Measurements from ENCODE around the gene SPTLC2.
"Not testable (repeated sequence)": the region's sequence is repeated elsewhere in the genome, so short reads cannot be mapped to it uniquely, and the experiment has no call there.

Gene SPTLC2, protein sequence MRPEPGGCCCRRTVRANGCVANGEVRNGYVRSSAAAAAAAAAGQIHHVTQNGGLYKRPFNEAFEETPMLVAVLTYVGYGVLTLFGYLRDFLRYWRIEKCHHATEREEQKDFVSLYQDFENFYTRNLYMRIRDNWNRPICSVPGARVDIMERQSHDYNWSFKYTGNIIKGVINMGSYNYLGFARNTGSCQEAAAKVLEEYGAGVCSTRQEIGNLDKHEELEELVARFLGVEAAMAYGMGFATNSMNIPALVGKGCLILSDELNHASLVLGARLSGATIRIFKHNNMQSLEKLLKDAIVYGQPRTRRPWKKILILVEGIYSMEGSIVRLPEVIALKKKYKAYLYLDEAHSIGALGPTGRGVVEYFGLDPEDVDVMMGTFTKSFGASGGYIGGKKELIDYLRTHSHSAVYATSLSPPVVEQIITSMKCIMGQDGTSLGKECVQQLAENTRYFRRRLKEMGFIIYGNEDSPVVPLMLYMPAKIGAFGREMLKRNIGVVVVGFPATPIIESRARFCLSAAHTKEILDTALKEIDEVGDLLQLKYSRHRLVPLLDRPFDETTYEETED

DNA sequence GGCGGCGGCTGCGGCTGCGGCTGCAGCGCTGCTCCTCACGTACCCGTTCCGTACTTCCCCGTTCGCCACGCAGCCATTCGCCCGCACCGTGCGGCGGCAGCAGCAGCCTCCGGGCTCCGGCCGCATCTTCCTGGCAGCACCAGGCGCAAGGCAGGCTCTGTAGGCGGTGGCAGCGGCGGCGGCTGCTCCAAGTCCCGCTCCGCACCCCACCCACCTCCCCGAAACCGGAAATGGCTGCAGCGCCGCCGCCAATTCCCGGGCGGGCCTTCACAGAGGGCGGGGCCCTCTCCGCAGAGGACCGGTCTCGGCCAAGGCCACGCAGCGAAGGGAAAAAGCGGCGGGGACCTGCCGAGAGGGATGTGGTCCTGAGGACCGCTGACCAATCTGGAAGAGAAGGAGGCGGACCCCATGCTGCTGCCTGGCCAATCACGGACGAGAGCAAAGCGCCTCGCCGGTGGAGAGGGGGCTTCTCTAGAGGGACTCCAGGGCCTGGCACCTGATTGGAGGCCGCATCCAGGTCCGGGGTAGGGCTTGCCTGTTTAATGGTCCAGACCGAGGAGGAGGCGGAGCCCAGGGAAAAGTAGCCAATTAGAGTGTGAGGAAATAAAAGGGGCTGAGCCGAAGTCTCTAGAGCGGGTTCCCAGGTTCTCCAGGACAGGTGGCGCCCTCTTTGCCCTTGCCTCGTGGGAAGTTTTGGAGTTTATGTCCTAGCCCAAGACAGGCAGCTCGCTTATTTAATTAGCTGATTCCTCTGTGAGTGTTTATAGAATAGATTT, at the start of gene SPTLC2:
SPTLC2 (minus strand) TSS at position 184 of the 776 bp plus-strand sequence; CDS start at position 126, 58 bp downstream.
- Histone ChIP-seq H3K4me3 (ENCODE audit: low read depth, low read length) (peak within 1 kb of the TSS; percentile 94), H3K27ac (ENCODE audit: low read depth, low read length) (peak within 1 kb of the TSS; percentile 45; the same call in 1 of the 2 replicates), H3K4me1 (ENCODE audit: control insufficient read depth, insufficient read depth, low read length) (peaks cover 22% of the 10 kb centered on the region), H3K27me3 (ENCODE audit: control insufficient read depth, insufficient read depth, low read length) (no peaks in the 10 kb centered on the region), H3K9me3 (ENCODE audit: control insufficient read depth, insufficient read depth, low read depth, low read length) (no peaks in the 10 kb centered on the region), H3K36me3 (ENCODE audit: control insufficient read depth, insufficient read depth, low read length) (no peaks in the 10 kb centered on the region), H3K9ac (ENCODE audit: low read length) (peak within 1 kb of the TSS; percentile 79)

DNA sequence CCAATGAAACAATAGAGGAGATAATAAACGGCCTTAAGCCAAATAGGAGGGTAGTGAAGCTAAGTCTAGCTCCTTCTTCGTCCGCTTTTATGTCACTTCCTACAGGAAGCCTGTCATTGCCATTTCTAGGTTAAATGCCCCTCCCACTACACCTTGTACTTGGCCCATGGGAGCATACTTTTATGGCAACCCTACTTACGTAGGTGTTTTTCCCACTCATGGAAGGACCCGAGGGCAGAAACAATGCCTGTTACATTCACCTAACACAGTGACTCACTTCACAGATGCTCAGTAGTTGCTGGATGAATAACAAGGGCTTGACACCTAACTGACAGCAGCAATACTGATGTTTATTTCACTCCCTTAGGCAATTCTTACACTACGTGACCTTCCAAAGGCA, 46.9 kb upstream of the SPTLC2 start:
- Histone ChIP-seq H3K27me3 (ENCODE audit: control insufficient read depth, insufficient read depth, low read length) (no peaks in the 10 kb centered on the region), H3K27ac (ENCODE audit: low read depth, low read length) (no peak overlapping the region; the same call in 1 of the 2 replicates), H3K9me3 (ENCODE audit: control insufficient read depth, insufficient read depth, low read depth, low read length) (no peaks in the 10 kb centered on the region), H3K4me3 (ENCODE audit: low read depth, low read length) (no peak overlapping the region), H3K36me3 (ENCODE audit: control insufficient read depth, insufficient read depth, low read length) (no peaks in the 10 kb centered on the region), H3K4me1 (ENCODE audit: control insufficient read depth, insufficient read depth, low read length) (peaks cover 36% of the 10 kb centered on the region), H3K9ac (ENCODE audit: low read length) (no peak overlapping the region)

DNA sequence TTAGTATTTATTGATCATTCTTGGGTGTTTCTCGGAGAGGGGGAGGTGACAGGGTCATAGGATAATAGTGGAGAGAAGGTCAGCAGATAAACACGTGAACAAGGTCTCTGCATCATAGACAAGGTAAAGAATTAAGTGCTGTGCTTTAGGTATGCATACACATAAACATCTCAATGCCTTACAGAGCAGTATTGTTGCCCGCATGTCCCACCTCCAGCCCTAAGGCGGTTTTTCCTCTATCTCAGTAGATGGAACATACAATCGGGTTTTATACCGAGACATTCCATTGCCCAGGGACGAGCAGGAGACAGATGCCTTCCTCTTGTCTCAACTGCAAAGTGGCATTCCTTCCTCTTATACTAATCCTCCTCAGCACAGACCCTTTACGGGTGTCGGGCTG, 45.1 kb upstream of the SPTLC2 start:
- H3K9ac ChIP-seq (ENCODE audit: low read length); H3K27me3 ChIP-seq (ENCODE audit: control insufficient read depth, insufficient read depth, low read length); H3K9me3 ChIP-seq (ENCODE audit: control insufficient read depth, insufficient read depth, low read depth, low read length); H3K36me3 ChIP-seq (ENCODE audit: control insufficient read depth, insufficient read depth, low read length); H3K4me3 ChIP-seq (ENCODE audit: low read depth, low read length): not testable (repeated sequence)
- Histone ChIP-seq H3K4me1 (ENCODE audit: control insufficient read depth, insufficient read depth, low read length) (peaks cover 33% of the 10 kb centered on the region), H3K27ac (ENCODE audit: low read depth, low read length) (peak overlapping the region; percentile 75; the same call in 1 of the 2 replicates)

DNA sequence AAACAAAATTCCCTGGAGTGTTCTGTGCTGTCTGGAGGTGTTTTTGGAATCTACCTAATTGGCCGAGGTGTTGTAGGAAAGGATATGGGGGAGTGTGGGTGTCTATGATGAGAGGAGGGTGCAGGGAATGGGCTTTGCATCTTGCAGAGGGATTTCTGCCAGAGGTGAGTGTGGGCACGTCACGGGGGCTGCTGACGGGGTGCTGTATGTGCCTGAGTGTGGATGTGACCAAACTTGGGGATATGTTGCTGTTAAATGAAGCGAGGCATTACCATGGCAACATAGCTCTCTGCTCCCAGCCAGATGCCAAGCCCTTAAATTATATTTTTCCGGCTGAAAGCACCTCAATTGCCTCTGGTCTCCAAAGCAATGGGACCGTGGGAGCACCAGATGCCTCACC, 44.3 kb upstream of the SPTLC2 start:
- Histone ChIP-seq H3K36me3 (ENCODE audit: control insufficient read depth, insufficient read depth, low read length) (no peaks in the 10 kb centered on the region), H3K9me3 (ENCODE audit: control insufficient read depth, insufficient read depth, low read depth, low read length) (no peaks in the 10 kb centered on the region), H3K27me3 (ENCODE audit: control insufficient read depth, insufficient read depth, low read length) (no peaks in the 10 kb centered on the region), H3K27ac (ENCODE audit: low read depth, low read length) (peak overlapping the region; percentile 75; the same call in 1 of the 2 replicates), H3K4me1 (ENCODE audit: control insufficient read depth, insufficient read depth, low read length) (peaks cover 33% of the 10 kb centered on the region), H3K4me3 (ENCODE audit: low read depth, low read length) (no peak overlapping the region), H3K9ac (ENCODE audit: low read length) (peak overlapping the region; percentile 56)

DNA sequence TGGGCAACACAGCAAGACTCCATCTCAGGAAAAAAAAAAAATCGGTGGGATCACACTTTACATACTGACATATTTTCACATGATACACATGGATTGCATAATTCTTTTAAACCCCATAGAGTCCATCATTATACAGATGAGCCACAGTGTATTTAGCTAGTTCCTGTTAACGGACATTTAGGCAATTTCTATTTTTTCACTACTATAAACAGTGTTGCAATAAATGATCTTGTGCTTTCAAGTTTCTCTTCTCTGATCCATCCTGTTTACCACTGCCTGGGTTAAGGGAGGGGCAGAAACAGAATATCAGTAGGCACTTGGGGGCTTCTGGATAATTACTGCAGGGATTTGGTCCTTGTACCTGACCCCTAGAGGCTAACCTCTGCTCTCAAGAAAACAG, 43.4 kb upstream of the SPTLC2 start:
- Histone ChIP-seq H3K4me3 (ENCODE audit: low read depth, low read length) (no peak overlapping the region), H3K27me3 (ENCODE audit: control insufficient read depth, insufficient read depth, low read length) (no peaks in the 10 kb centered on the region), H3K9ac (ENCODE audit: low read length) (no peak overlapping the region), H3K4me1 (ENCODE audit: control insufficient read depth, insufficient read depth, low read length) (peaks cover 36% of the 10 kb centered on the region), H3K9me3 (ENCODE audit: control insufficient read depth, insufficient read depth, low read depth, low read length) (no peaks in the 10 kb centered on the region), H3K36me3 (ENCODE audit: control insufficient read depth, insufficient read depth, low read length) (no peaks in the 10 kb centered on the region), H3K27ac (ENCODE audit: low read depth, low read length) (no peak overlapping the region)

DNA sequence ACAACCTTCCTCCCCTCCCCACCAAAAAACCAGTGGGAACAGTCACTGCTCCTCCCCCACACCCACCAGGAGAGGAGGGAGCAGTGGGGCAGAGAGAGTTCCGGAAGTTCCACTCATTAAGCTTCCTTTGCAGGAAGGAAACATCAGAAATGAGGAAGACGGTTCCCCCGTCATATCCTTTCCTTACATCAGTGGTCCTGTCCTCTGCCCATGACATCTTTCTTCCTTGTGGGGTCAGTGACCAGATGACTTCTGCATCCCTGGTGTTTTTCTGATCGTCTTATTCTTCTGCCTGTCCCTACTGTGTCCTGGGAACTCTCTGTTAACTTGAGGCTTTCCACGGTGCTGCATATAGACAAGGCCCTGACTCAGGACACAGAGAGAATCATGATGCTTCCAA, 40.8 kb upstream of the SPTLC2 start:
- H3K27me3 ChIP-seq (ENCODE audit: control insufficient read depth, insufficient read depth, low read length), result no peaks in the 10 kb centered on the region
- no peaks in the 10 kb centered on the region for H3K36me3 ChIP-seq (ENCODE audit: control insufficient read depth, insufficient read depth, low read length)
- peaks cover 29% of the 10 kb centered on the region for H3K4me1 ChIP-seq (ENCODE audit: control insufficient read depth, insufficient read depth, low read length)
- H3K9ac ChIP-seq (ENCODE audit: low read length), result no peak overlapping the region
- no peak overlapping the region for H3K4me3 ChIP-seq (ENCODE audit: low read depth, low read length)
- H3K9me3 ChIP-seq (ENCODE audit: control insufficient read depth, insufficient read depth, low read depth, low read length), result no peaks in the 10 kb centered on the region
- no peak overlapping the region for H3K27ac ChIP-seq (ENCODE audit: low read depth, low read length)

DNA sequence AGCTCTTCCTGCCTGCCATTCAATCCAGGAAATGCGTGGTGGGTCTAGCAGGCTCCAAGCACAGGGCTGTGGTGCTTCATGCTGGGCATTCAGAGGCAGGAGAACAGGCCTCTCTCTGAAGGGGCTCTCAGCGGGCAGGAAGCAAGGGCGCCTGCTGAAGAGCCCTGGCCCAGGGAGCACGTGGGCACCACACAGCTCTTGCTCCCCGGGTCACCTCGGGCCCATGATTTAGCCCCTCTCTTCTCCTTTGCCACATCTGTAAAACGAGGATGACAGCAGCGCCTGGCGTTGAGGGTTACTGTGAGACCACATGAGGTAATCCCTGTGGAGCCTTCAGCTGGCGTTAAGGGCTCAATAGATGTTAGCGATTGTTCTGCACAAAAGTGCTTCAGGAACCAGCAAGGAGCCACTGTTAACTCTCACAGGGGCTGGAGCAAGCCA, 37.6 kb upstream of the SPTLC2 start:
- no peak overlapping the region for H3K9ac ChIP-seq (ENCODE audit: low read length)
- H3K36me3 ChIP-seq (ENCODE audit: control insufficient read depth, insufficient read depth, low read length), result no peaks in the 10 kb centered on the region
- H3K9me3 ChIP-seq (ENCODE audit: control insufficient read depth, insufficient read depth, low read depth, low read length), result no peaks in the 10 kb centered on the region
- no peaks in the 10 kb centered on the region for H3K27me3 ChIP-seq (ENCODE audit: control insufficient read depth, insufficient read depth, low read length)
- no peak overlapping the region for H3K27ac ChIP-seq (ENCODE audit: low read depth, low read length)
- no peak overlapping the region for H3K4me3 ChIP-seq (ENCODE audit: low read depth, low read length)
- peaks cover 17% of the 10 kb centered on the region; the same call in 1 of the 2 replicates for H3K4me1 ChIP-seq (ENCODE audit: control insufficient read depth, insufficient read depth, low read length)

DNA sequence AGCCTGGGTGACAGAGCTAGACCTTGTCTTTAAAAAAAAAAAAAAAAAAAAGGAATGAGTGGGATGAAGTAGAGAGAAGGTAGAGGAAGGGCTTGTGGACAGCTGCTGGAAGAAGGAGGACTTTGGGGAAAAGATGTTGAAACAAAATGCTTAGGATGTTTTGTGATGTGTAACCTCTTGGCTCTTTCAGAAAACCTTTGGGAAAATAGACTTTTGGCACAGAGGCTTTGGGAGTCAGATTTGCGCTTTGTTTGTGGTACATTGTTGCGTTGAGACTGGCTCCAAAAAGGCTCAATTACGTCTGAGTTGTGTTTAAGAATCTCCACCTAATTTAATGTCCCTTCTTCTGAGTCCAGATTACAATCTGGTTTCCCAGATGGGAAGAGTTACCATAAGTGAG, 32.9 kb upstream of the SPTLC2 start:
- no peak overlapping the region for H3K4me3 ChIP-seq (ENCODE audit: low read depth, low read length)
- H3K27ac ChIP-seq (ENCODE audit: low read depth, low read length), result no peak overlapping the region
- no peaks in the 10 kb centered on the region for H3K36me3 ChIP-seq (ENCODE audit: control insufficient read depth, insufficient read depth, low read length)
- no peak overlapping the region for H3K9ac ChIP-seq (ENCODE audit: low read length)
- H3K27me3 ChIP-seq (ENCODE audit: control insufficient read depth, insufficient read depth, low read length), result no peaks in the 10 kb centered on the region
- H3K9me3 ChIP-seq (ENCODE audit: control insufficient read depth, insufficient read depth, low read depth, low read length), result peaks cover 4% of the 10 kb centered on the region
- peaks cover 8% of the 10 kb centered on the region; the same call in 1 of the 2 replicates for H3K4me1 ChIP-seq (ENCODE audit: control insufficient read depth, insufficient read depth, low read length)

DNA sequence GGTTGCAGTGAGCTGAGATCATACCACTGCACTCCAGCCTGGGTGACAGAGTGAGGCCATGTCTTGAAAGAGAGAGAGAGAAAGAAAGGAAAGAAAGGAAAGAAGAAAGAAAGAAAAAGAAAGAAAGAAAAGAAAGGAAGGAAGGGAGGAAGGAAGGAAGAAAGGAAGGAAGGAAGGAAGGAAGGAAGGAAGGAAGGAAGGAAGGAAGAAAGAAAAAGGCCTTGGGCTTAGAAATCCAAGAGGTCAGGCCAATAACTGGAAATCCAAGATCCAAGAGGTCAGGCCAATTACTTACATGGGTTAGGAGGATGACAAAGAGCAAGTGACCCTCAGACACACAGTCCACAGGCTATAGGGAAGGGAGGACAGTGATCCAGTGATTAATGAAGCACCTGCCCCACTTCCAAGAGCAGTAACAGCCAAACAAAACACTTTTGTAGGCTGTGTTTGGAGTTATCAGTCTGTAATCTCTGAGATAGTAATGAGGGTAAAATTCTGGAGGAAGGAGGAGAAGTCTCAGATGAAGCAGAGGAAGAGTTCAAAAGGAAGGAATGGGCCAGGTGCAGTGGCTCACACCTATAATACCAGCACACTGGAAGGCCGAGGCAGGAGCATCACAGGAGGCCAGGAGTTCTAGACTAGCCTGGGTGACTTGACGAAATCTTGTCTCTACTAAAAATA, 32.2 kb upstream of the SPTLC2 start:
- H3K27ac ChIP-seq (ENCODE audit: low read depth, low read length), result no peak overlapping the region
- no peak overlapping the region for H3K9ac ChIP-seq (ENCODE audit: low read length)
- peaks cover 4% of the 10 kb centered on the region for H3K9me3 ChIP-seq (ENCODE audit: control insufficient read depth, insufficient read depth, low read depth, low read length)
- no peaks in the 10 kb centered on the region for H3K27me3 ChIP-seq (ENCODE audit: control insufficient read depth, insufficient read depth, low read length)
- no peaks in the 10 kb centered on the region for H3K36me3 ChIP-seq (ENCODE audit: control insufficient read depth, insufficient read depth, low read length)
- no peak overlapping the region for H3K4me3 ChIP-seq (ENCODE audit: low read depth, low read length)
- peaks cover 1% of the 10 kb centered on the region; the same call in 1 of the 2 replicates for H3K4me1 ChIP-seq (ENCODE audit: control insufficient read depth, insufficient read depth, low read length)

DNA sequence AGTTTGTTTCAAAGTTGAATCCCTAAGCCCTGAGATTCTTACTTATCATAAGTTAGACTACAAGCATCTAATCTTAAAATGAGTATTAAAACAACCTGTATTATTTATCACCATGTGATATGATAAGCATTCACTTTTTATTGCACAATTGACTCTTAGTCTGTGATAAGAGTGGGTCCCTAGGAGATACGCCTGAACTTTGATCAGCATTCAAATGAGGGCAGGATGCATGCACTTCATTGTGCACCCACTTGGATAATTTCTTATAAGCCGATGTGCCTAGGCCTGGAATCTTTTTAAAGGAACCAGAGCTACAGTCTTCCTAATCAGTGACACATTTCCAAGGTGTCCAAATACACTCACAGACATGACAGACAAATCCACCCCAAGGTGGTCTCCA, 31.4 kb upstream of the SPTLC2 start:
- Histone ChIP-seq H3K27me3 (ENCODE audit: control insufficient read depth, insufficient read depth, low read length) (no peaks in the 10 kb centered on the region), H3K4me3 (ENCODE audit: low read depth, low read length) (no peak overlapping the region), H3K36me3 (ENCODE audit: control insufficient read depth, insufficient read depth, low read length) (no peaks in the 10 kb centered on the region), H3K27ac (ENCODE audit: low read depth, low read length) (no peak overlapping the region), H3K9me3 (ENCODE audit: control insufficient read depth, insufficient read depth, low read depth, low read length) (peaks cover 4% of the 10 kb centered on the region), H3K9ac (ENCODE audit: low read length) (no peak overlapping the region), H3K4me1 (ENCODE audit: control insufficient read depth, insufficient read depth, low read length) (no peaks in the 10 kb centered on the region)
